ENCODE results near the gene VAV3. TPM values are rescaled to one million over a fixed set of nuclear protein-coding genes. Genes with fewer than 3 reads are reported as not detected.

Gene VAV3
- polyA plus RNA-seq, 1 experiment, result not detected

DNA sequence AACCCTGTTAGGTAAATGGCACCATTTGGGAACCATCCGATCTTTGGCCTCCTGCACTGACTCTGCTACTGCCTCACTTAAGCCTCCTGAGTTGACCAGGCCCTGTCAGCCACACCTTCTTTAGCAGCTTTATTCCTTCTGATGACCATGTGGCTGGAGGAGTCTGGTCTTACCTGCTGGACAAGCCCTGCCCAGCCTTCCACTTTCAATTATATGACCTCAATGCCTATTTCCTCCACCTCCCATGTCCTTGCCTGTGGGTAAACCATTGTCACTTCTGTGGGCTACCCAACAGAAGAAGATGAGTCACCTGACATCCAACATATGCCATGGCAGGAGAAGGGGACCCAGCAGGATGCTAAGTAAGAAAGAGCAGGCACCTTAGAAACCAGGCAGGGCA is 430.3 kb downstream of the VAV3 start:
- Histone ChIP-seq H3K27me3 (ENCODE audit: control insufficient read depth, insufficient read depth, low read length) (no peaks in the 10 kb centered on the region), H3K36me3 (ENCODE audit: control insufficient read depth, insufficient read depth, low read length) (no peaks in the 10 kb centered on the region), H3K4me3 (ENCODE audit: low read depth, low read length) (no peak overlapping the region)
- TF ChIP-seq, protein P1, sequence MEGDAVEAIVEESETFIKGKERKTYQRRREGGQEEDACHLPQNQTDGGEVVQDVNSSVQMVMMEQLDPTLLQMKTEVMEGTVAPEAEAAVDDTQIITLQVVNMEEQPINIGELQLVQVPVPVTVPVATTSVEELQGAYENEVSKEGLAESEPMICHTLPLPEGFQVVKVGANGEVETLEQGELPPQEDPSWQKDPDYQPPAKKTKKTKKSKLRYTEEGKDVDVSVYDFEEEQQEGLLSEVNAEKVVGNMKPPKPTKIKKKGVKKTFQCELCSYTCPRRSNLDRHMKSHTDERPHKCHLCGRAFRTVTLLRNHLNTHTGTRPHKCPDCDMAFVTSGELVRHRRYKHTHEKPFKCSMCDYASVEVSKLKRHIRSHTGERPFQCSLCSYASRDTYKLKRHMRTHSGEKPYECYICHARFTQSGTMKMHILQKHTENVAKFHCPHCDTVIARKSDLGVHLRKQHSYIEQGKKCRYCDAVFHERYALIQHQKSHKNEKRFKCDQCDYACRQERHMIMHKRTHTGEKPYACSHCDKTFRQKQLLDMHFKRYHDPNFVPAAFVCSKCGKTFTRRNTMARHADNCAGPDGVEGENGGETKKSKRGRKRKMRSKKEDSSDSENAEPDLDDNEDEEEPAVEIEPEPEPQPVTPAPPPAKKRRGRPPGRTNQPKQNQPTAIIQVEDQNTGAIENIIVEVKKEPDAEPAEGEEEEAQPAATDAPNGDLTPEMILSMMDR (IDR thresholded peaks at IDR 0.05; ENCODE audit: insufficient read depth, low read depth, low read length), result no peak
- DNase-seq (ENCODE audit: low read depth), result no peak
- POLR2A ChIA-PET, result no interaction called here
- CTCF ChIA-PET, result interaction anchor here (1.2 kb wide), 1 partner anchor 257 kb away, joined by 5 read pairs; no protein-coding TSS in a partner anchor

GRCh38 chr1:107533436-107533835 is 431.5 kb downstream of the VAV3 start:
- no peak for DNase-seq (ENCODE audit: low read depth)
- POLR2A ChIA-PET, result no interaction called here

GRCh38 chr1:107532318-107532717 is 432.7 kb downstream of the VAV3 start:
- CTCF ChIA-PET, result interaction anchor here (6.3 kb wide), 1 partner anchor 257 kb away, joined by 57 read pairs; no protein-coding TSS in a partner anchor
- no peak for DNase-seq (ENCODE audit: low read depth)
- no peaks in the 10 kb centered on the region for H3K36me3 ChIP-seq (ENCODE audit: control insufficient read depth, insufficient read depth, low read length)
- TF ChIP-seq, protein P1 (IDR thresholded peaks at IDR 0.05; ENCODE audit: insufficient read depth, low read depth, low read length), result no peak
- no peak overlapping the region for H3K4me3 ChIP-seq (ENCODE audit: low read depth, low read length)
- no peaks in the 10 kb centered on the region for H3K27me3 ChIP-seq (ENCODE audit: control insufficient read depth, insufficient read depth, low read length)
- POLR2A ChIA-PET, result no interaction called here

More at GRCh38 chr1:107533436-107533835, 431.5 kb downstream of the VAV3 start:
- Histone ChIP-seq H3K36me3 (ENCODE audit: control insufficient read depth, insufficient read depth, low read length) (no peaks in the 10 kb centered on the region), H3K27me3 (ENCODE audit: control insufficient read depth, insufficient read depth, low read length) (no peaks in the 10 kb centered on the region), H3K4me3 (ENCODE audit: low read depth, low read length) (no peak overlapping the region)
- TF ChIP-seq, protein P1 (IDR thresholded peaks at IDR 0.05; ENCODE audit: insufficient read depth, low read depth, low read length), result no peak
- CTCF ChIA-PET, result interaction anchor here (1.2 kb wide), 1 partner anchor 256 kb away, joined by 5 read pairs; no protein-coding TSS in a partner anchor

- Histone ChIP-seq H3K36me3 (ENCODE audit: control insufficient read depth, insufficient read depth, low read length) (no peaks in the 10 kb centered on the region), H3K4me3 (ENCODE audit: low read depth, low read length) (no peak overlapping the region), H3K27me3 (ENCODE audit: control insufficient read depth, insufficient read depth, low read length) (no peaks in the 10 kb centered on the region)
- DNase-seq (ENCODE audit: low read depth), result no peak
- CTCF ChIA-PET, result interaction anchor here (1.7 to 6.3 kb wide), 3 partner anchors 7 to 256 kb away, joined by 5 to 57 read pairs (median 16); no protein-coding TSS in a partner anchor
- POLR2A ChIA-PET, result no interaction called here
- TF ChIP-seq, protein P1 (IDR thresholded peaks at IDR 0.05; ENCODE audit: insufficient read depth, low read depth, low read length), result no peak
Observed at GRCh38 chr1:107531065-107531908, 433.7 kb downstream of the VAV3 start.

DNA sequence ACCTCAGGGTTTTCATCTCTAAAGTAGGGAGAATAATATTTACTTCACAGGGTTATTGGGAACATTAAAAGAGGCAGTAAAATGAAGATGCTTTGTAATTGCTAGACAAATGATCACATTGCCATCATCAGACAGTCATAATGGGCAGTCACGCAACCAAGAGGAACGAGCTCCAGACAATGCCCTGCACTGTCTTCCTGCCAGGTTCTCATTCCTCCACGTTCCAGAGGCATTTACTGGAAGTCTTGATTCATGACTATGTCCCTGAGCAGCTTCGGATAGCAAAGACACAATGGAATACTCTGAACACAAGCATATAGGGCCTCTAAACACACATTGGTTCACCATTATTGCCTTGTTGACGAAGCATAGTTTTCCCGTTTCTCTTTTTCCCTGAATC is 434.4 kb downstream of the VAV3 start:
- peak; percentile 12 for DNase-seq (ENCODE audit: low read depth)
- ChIA-PET CTCF (interaction anchor here (0.5 to 6.3 kb wide), 7 partner anchors 8 to 1571 kb away, joined by 3 to 57 read pairs (median 4); no protein-coding TSS in a partner anchor), POLR2A (no interaction called here)
- H3K27me3 ChIP-seq (ENCODE audit: control insufficient read depth, insufficient read depth, low read length), result no peaks in the 10 kb centered on the region
- TF ChIP-seq, protein P1 (IDR thresholded peaks at IDR 0.05; ENCODE audit: insufficient read depth, low read depth, low read length), result no peak
- H3K4me3 ChIP-seq (ENCODE audit: low read depth, low read length), result no peak overlapping the region
- no peaks in the 10 kb centered on the region for H3K36me3 ChIP-seq (ENCODE audit: control insufficient read depth, insufficient read depth, low read length)

Measured in BJ (cell line).